ENCODE results near the gene CDC42BPB.

DNA sequence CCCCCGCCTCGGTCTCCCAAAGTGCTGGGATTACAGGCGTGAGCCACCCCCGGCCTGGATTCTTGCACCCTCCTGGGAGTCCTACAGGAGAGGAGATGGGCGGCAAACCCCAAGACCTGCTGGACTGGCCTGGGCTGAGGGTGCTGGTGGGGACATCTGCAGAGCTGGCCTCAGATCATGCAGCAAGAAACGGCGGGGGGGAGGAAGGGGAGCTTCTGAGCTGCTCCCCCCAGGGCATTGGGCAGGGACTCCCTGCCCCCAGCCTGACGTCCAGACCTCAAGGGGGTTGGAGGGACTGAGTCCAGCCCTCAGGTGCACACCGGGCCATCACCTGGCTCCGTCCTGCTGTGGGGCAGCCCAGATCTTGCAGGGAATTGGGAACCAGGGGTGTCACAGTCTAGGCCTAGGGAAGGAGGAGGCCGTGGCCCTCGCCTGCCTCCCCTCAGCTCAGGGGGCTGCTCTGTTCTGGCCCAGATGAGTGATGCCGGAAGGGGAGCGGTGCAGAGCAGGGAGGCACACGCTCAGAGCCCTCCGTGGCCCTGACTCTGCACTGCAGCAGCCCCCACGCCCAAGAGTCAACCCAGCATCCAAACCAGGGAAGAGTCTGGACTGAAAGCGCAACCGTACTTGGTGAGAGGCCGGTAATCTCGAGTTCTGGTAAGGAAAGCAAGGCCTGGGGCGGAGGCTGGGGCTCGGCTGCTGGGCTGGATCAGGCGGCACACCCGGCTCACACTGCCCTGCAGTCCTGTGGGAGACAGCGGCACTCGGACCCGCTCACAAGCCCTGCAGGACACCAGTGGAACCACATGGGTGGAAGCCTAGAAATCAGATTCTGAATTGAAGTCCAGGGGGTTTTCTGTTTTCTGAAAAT lies 143.8 kb downstream of the CDC42BPB start:
- TF ChIP-seq YY1 (IDR thresholded peaks at IDR 0.05; ENCODE audit: insufficient read depth, insufficient read length) = no peak
- no peak for TF ChIP-seq SUZ12 (IDR thresholded peaks at IDR 0.05; ENCODE audit: extremely low read depth, insufficient read depth, insufficient read length)

Measured in NT2/D1 (cell line).